Umbilical cord (tissue), 1 donor: ENCODE data around the gene RBM22. TPM values are rescaled to one million over a fixed set of nuclear protein-coding genes. Genes with fewer than 3 reads are reported as not detected.

Experiments
- total RNA-seq: library from RNA; depleted of rRNA; stranded (reverse); fragments of >200 nt; gene quantifications from one replicate; pipeline ENCODE4 v1.2.3, GENCODE V29; 2014; ENCODE audit warnings: low replicate concordance; ENCODE audit not compliant: insufficient read depth

Gene RBM22
- total RNA-seq, 1 donor from 2014 or later, result 13.2 TPM

Other genes with a start within 250 kb of the RBM22 start
- gene NDST1, start 192.9 kb downstream of the RBM22 start, total RNA-seq, result 47.4 TPM
- gene SYNPO, start 60.4 kb downstream of the RBM22 start, total RNA-seq, result 22.6 TPM
- gene MYOZ3, start 39.8 kb downstream of the RBM22 start, total RNA-seq, result 10.4 TPM
- 87.4 TPM for gene DCTN4, start 58.0 kb upstream of the RBM22 start, total RNA-seq
- 59.5 TPM for gene SMIM3, start 77.7 kb upstream of the RBM22 start, total RNA-seq
- gene IRGM, start 145.5 kb upstream of the RBM22 start, total RNA-seq, result 8.2 TPM
- 6.3 TPM for gene ZNF300, start 203.9 kb upstream of the RBM22 start, total RNA-seq